IPS-11a (cell line): Measurements from ENCODE around the gene ING3.

Experiments used
- H3K4me3 ChIP-seq: one replicate; pipeline ENCODE4 v1.5.1; 2013; ENCODE audit warnings: low read depth, low read length, control low read depth

Gene ING3

GRCh38 chr7:121023683-121024511 is 73.3 kb downstream of the ING3 start:
- no peak overlapping the region for H3K4me3 ChIP-seq

DNA sequence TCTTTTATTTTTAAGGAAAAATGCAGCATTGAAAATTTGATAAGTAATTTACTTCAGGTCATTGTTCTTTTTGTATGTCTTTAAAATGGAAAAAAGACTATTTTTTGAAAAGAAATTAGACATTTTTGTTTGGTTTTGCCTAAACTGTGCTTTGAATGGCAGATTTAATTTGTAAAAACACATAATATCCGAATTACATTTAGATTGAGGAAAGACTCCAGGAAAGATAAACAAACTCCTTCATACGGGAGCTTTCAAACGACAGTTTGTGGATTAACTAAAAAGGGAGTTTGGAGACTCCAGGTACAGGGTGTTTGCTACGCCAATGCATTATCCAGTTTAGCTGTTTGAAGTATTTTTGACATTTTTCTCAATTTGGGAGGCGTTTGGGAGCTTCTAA is 74.0 kb downstream of the ING3 start:
- no peak overlapping the region for H3K4me3 ChIP-seq

- no peak overlapping the region for H3K4me3 ChIP-seq
Measured at GRCh38 chr7:121026159-121026558, 75.6 kb downstream of the ING3 start.

DNA sequence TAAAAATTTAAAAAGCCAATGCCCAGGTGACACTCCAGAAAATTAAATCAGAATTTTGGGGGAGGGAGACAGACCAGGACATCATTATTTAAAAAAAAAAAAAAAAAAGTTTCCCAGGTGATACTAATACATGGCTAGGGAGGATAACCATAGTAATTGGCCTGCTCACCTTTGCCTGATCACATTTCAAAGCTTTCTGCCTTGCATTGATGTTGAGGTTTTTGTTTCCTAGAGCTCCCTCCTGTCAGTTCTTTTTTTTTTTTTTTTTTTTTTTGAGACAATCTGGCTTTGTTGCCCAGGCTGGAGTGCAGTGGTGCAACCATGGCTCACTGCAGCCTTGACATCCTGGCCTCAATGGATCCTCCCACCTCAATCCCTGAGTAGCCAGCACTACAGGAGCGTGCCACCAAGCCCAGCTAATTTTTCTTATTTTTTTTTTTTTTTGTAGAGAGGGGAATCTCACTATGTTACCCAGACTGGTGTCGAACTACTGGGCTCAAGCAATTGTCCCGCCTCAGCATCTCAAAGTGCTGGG is 76.1 kb downstream of the ING3 start:
- no peak overlapping the region for H3K4me3 ChIP-seq
